ENCODE results near the gene CEP250. TPM values are rescaled to one million over a fixed set of nuclear protein-coding genes. Genes with fewer than 3 reads are reported as not detected.
"Not testable (repeated sequence)": the region's sequence is repeated elsewhere in the genome, so short reads cannot be mapped to it uniquely, and the experiment has no call there.

CEP250 gene
- total and polyA plus RNA-seq, 2 of the 4 experiments (the other 2 are of a cell fraction), result 22.7 to 35.1 TPM

GRCh38 chr20:35448788-35449373 is 6.5 kb upstream of the CEP250 start (continued):
- no peak for TF ChIP-seq MAFK (IDR thresholded peaks at IDR 0.05; ENCODE audit: low read depth, low read length)

GRCh38 chr20:35449855-35450254 is 5.5 kb upstream of the CEP250 start:
- H2AFZ ChIP-seq (replicated peaks; ENCODE audit: low read length, poor library complexity); H2AK9ac ChIP-seq (replicated peaks; ENCODE audit: low read depth, low read length, poor library complexity); H3K4me2 ChIP-seq (ENCODE audit: low read depth, low read length); H3K27ac ChIP-seq (ENCODE audit: insufficient read depth, low read length); H4K91ac ChIP-seq (ENCODE audit: insufficient read depth, low read depth, low read length); H2BK5ac ChIP-seq (ENCODE audit: low read depth, low read length, poor library complexity, severe bottlenecking); ATAC-seq (ENCODE audit: low read depth); H3K9ac ChIP-seq (ENCODE audit: low read depth, low read length); intact Hi-C loops (cut with micrococcal nuclease); H2BK20ac ChIP-seq (ENCODE audit: low read depth, low read length); BruUV-seq (replicated peaks); H2BK120ac ChIP-seq (ENCODE audit: low read depth, low read length); H3K4me3 ChIP-seq (ENCODE audit: insufficient read depth, low read depth, low read length); H3K4me1 ChIP-seq (ENCODE audit: control insufficient read depth, insufficient read depth, low read length); DNase-seq; H3K27me3 ChIP-seq (ENCODE audit: control insufficient read depth, insufficient read depth, low read length); H2AK5ac ChIP-seq (ENCODE audit: low read depth, low read length); POLR2A ChIA-PET (ENCODE audit: unreplicated experiment); H3K18ac ChIP-seq (ENCODE audit: low read depth, low read length); H4K5ac ChIP-seq (ENCODE audit: low read depth, low read length); H3K79me1 ChIP-seq (ENCODE audit: low read depth in 1 of 2, low read length in 2 of 2); H4K20me1 ChIP-seq (ENCODE audit: insufficient read depth, low read length); H3K9me3 ChIP-seq (ENCODE audit: control insufficient read depth, insufficient read depth, low read length); H3K23ac ChIP-seq (ENCODE audit: low read depth, low read length); H2BK15ac ChIP-seq (ENCODE audit: low read depth, low read length); H4K8ac ChIP-seq (ENCODE audit: low read depth in 2 of 2, low read length in 2 of 2); H3K56ac ChIP-seq (ENCODE audit: extremely low read depth, insufficient read depth, low read length); H3K4ac ChIP-seq (ENCODE audit: low read depth, low read length); H3K36me3 ChIP-seq (ENCODE audit: control insufficient read depth, insufficient read depth, low read length); dilution Hi-C loops (cut with HindIII; ENCODE audit: low sequenced_read_pairs, unreplicated experiment); H3K9me1 ChIP-seq (ENCODE audit: insufficient read depth, low read length); H3K14ac ChIP-seq (replicated peaks; ENCODE audit: low read depth, low read length): not testable (repeated sequence)
- CTCF ChIA-PET, result interaction anchor here (0.6 kb wide), 1 partner anchor 11 kb away, joined by 8 read pairs; no protein-coding TSS in a partner anchor
- in situ Hi-C loops (cut with MboI; ENCODE audit: low sequenced_read_pairs), result loop anchor here (25.0 kb wide), 2 partner anchors 313 to 613 kb away; partner anchors contain the start of genes EDEM2 and NCOA6
- no CpG with 5 or more reads among the region's 13 CpGs for WGBS, 2 experiments (ENCODE audit: extremely low coverage in 2 of 2, insufficient read length in 1 of 2)
